ENCODE data around the gene OPCML. TPM values are rescaled to one million over a fixed set of nuclear protein-coding genes. Genes with fewer than 3 reads are reported as not detected.

The OPCML gene
- total RNA-seq, 3 donors from 2014 or later (not counting 1 experiment from before 2014, with no cell fraction given): not detected

DNA sequence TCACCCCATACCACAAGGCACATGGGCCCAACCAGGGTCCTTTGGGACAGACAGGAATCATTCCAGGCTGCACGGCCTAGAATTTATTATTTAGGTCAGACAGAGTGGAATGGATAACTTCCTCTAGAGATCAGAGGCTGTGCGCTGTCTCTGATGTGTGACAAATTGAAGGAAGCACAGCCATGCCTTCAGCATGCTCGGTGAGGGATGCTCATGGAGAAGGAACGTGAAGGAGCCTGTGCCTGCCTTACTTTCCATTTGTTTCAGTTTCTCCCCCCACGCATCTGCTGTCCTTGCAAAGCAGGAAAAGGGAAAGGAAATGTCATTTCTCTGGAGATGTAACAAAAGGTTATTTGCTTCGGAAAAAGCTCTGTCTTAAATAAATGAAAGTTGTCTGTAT, 644.1 kb downstream of the OPCML start:
- no peak overlapping the region for H3K4me3 Mint-ChIP-seq
- H3K4me1 Mint-ChIP-seq: no peaks in the 10 kb centered on the region
- no peaks in the 10 kb centered on the region for H3K4me1 ChIP-seq (ENCODE audit: control insufficient read depth, insufficient read depth, low read length)
- no peak overlapping the region for H3K27ac ChIP-seq (ENCODE audit: low read length)
- H3K9me3 ChIP-seq (ENCODE audit: control insufficient read depth, insufficient read depth, low read length): no peaks in the 10 kb centered on the region
- TF ChIP-seq, protein P1, sequence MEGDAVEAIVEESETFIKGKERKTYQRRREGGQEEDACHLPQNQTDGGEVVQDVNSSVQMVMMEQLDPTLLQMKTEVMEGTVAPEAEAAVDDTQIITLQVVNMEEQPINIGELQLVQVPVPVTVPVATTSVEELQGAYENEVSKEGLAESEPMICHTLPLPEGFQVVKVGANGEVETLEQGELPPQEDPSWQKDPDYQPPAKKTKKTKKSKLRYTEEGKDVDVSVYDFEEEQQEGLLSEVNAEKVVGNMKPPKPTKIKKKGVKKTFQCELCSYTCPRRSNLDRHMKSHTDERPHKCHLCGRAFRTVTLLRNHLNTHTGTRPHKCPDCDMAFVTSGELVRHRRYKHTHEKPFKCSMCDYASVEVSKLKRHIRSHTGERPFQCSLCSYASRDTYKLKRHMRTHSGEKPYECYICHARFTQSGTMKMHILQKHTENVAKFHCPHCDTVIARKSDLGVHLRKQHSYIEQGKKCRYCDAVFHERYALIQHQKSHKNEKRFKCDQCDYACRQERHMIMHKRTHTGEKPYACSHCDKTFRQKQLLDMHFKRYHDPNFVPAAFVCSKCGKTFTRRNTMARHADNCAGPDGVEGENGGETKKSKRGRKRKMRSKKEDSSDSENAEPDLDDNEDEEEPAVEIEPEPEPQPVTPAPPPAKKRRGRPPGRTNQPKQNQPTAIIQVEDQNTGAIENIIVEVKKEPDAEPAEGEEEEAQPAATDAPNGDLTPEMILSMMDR (IDR thresholded peaks at IDR 0.05): no peak
- WGBS (ENCODE audit: insufficient coverage): 44% methylated on average over 5 of the region's 6 CpGs
- no peak overlapping the region for H3K27ac Mint-ChIP-seq
- no peaks in the 10 kb centered on the region for H3K36me3 Mint-ChIP-seq
- no peak for DNase-seq
- no peaks in the 10 kb centered on the region for H3K27me3 ChIP-seq (ENCODE audit: control insufficient read depth, insufficient read depth, low read length)
- H3K9me3 Mint-ChIP-seq: peaks cover 7 to 9% of the 10 kb centered on the region in 2 donors
- H3K36me3 ChIP-seq (ENCODE audit: control insufficient read depth, insufficient read depth, low read length): no peaks in the 10 kb centered on the region
- intact Hi-C loops (cut with micrococcal nuclease): no loop called here
- H3K27me3 Mint-ChIP-seq (ENCODE audit: low read depth in 2 of 2): no peaks in the 10 kb centered on the region
- ATAC-seq: no peak
- H3K4me3 ChIP-seq (ENCODE audit: low read length): no peak overlapping the region

DNA sequence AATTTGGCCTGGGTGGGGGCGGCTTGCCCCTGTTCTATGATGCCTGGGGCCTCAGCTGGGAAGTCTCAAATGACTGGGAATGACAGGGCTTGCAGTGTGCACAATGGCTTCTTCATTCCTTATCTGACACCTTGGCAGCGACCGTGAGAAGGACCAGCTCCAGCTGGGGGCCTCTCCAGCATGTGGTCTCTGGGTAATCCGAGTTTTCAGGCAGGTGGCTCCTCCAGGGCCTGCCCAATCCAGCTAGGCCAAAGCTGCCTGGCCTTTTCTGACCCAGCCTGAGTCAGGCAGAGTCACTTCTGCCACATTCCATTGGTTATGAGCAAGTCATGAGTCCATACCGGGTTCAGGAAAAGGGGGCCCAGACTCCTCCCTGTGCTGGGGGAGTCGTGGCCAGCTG, 646.0 kb downstream of the OPCML start:
- H3K27me3 Mint-ChIP-seq (ENCODE audit: low read depth in 2 of 2): no peaks in the 10 kb centered on the region
- no peak overlapping the region for H3K4me3 Mint-ChIP-seq
- no peaks in the 10 kb centered on the region for H3K4me1 Mint-ChIP-seq
- 79% methylated on average over 6 of the region's 6 CpGs for WGBS (ENCODE audit: insufficient coverage)
- no peaks in the 10 kb centered on the region for H3K4me1 ChIP-seq (ENCODE audit: control insufficient read depth, insufficient read depth, low read length)
- no peak overlapping the region for H3K4me3 ChIP-seq (ENCODE audit: low read length)
- no peaks in the 10 kb centered on the region for H3K9me3 ChIP-seq (ENCODE audit: control insufficient read depth, insufficient read depth, low read length)
- no peaks in the 10 kb centered on the region for H3K36me3 ChIP-seq (ENCODE audit: control insufficient read depth, insufficient read depth, low read length)
- H3K27ac Mint-ChIP-seq: no peak overlapping the region
- H3K9me3 Mint-ChIP-seq: peaks cover 4 to 6% of the 10 kb centered on the region in 2 donors
- intact Hi-C loops (cut with micrococcal nuclease): no loop called here
- H3K27ac ChIP-seq (ENCODE audit: low read length): no peak overlapping the region
- no peaks in the 10 kb centered on the region for H3K27me3 ChIP-seq (ENCODE audit: control insufficient read depth, insufficient read depth, low read length)
- DNase-seq (no peak), ATAC-seq (no peak)
- TF ChIP-seq, protein P1 (IDR thresholded peaks at IDR 0.05): no peak
- H3K36me3 Mint-ChIP-seq: no peaks in the 10 kb centered on the region

DNA sequence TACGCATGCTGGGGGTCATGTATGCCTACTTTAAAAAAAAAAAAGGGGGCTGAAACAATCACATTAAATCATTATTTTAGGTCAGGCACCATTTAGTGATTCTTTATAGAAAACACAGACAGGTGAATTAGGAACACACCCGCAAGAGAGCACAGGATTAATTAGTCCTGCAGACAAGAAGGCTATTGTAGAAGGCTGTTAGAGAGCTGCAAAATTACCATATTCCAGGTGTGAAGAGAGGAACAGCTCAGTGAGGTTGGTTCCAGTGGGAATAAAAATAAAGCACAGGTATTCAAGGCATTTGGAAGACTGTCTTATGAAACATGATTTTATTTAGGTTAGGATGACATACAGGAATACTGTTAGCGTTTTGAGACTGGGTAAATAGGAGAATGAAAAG, 649.1 kb downstream of the OPCML start:
- peaks cover 4 to 10% of the 10 kb centered on the region in 2 donors for H3K9me3 Mint-ChIP-seq
- H3K9me3 ChIP-seq (ENCODE audit: control insufficient read depth, insufficient read depth, low read length): no peaks in the 10 kb centered on the region
- no peak overlapping the region for H3K27ac Mint-ChIP-seq
- H3K27me3 ChIP-seq (ENCODE audit: control insufficient read depth, insufficient read depth, low read length): no peaks in the 10 kb centered on the region
- H3K36me3 Mint-ChIP-seq: no peaks in the 10 kb centered on the region
- DNase-seq (no peak), ATAC-seq (no peak)
- no peak overlapping the region for H3K4me3 ChIP-seq (ENCODE audit: low read length)
- intact Hi-C loops (cut with micrococcal nuclease): no loop called here
- no peaks in the 10 kb centered on the region for H3K36me3 ChIP-seq (ENCODE audit: control insufficient read depth, insufficient read depth, low read length)
- no peak overlapping the region for H3K27ac ChIP-seq (ENCODE audit: low read length)
- H3K4me1 ChIP-seq (ENCODE audit: control insufficient read depth, insufficient read depth, low read length): no peaks in the 10 kb centered on the region
- H3K4me1 Mint-ChIP-seq: no peaks in the 10 kb centered on the region
- TF ChIP-seq, protein P1 (IDR thresholded peaks at IDR 0.05): no peak
- 82% methylated on average over 3 of the region's 3 CpGs for WGBS (ENCODE audit: insufficient coverage)
- no peak overlapping the region for H3K4me3 Mint-ChIP-seq
- H3K27me3 Mint-ChIP-seq (ENCODE audit: low read depth in 2 of 2): no peaks in the 10 kb centered on the region

DNA sequence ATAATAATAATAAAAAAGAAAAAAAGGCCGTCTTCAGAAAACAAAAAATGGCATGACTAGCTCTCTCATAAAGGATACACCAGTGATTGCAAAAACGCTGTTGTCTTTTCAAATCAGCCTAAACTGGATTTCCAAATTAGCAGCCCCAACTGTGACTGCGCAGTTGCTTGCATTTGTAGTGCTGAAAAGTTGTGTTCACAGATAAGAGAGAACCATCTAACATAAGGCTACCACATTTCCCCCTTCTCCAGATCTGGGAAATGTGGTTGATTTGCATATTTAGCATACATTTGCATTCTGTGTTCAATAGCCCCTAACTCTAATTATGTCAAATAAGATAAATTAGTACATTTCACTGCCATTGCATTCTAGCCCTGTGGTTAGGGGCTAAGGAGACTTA, 650.7 kb downstream of the OPCML start:
- H3K36me3 Mint-ChIP-seq: no peaks in the 10 kb centered on the region

More for the DNA sequence above, 650.7 kb downstream of the OPCML start:
- 38% methylated on average over 2 of the region's 3 CpGs for WGBS (ENCODE audit: insufficient coverage)
- Mint-ChIP-seq H3K4me1 (no peaks in the 10 kb centered on the region), H3K27ac (no peak overlapping the region), H3K4me3 (no peak overlapping the region), H3K9me3 (peaks cover 4 to 10% of the 10 kb centered on the region in 2 donors), H3K27me3 (ENCODE audit: low read depth in 2 of 2) (no peaks in the 10 kb centered on the region)
- H3K27me3 ChIP-seq (ENCODE audit: control insufficient read depth, insufficient read depth, low read length): no peaks in the 10 kb centered on the region
- no peaks in the 10 kb centered on the region for H3K4me1 ChIP-seq (ENCODE audit: control insufficient read depth, insufficient read depth, low read length)
- H3K9me3 ChIP-seq (ENCODE audit: control insufficient read depth, insufficient read depth, low read length): no peaks in the 10 kb centered on the region
- H3K27ac ChIP-seq (ENCODE audit: low read length): no peak overlapping the region
- H3K36me3 ChIP-seq (ENCODE audit: control insufficient read depth, insufficient read depth, low read length): no peaks in the 10 kb centered on the region
- intact Hi-C loops (cut with micrococcal nuclease): no loop called here
- ATAC-seq: no peak
- DNase-seq: no peak
- TF ChIP-seq, protein P1 (IDR thresholded peaks at IDR 0.05): no peak
- H3K4me3 ChIP-seq (ENCODE audit: low read length): no peak overlapping the region

All from natural killer cell (primary cell).